Left colon (tissue), 2 donors: ENCODE measurements around the gene NCKIPSD. TPM values are rescaled to one million over a fixed set of nuclear protein-coding genes. Genes with fewer than 3 reads are reported as not detected.

Source experiments
- ATAC-seq: fragments of 200-7000 bp; cut with Tn5 transposase; one replicate; pipeline ENCODE4 v1.9.1; 2020; ENCODE audit warnings: mild to moderate bottlenecking, moderate library complexity
- DNase-seq, 2 donors: peaks; one replicate each; pipeline ENCODE4 v3.0.0-alpha.2; 2020
- intact Hi-C, 2 donors: fragments of 100-400 bp; cut with DNase I in 1 of 2; cut with micrococcal nuclease in 1 of 2; formaldehyde crosslinking; loops; one replicate each; pipeline versions ENCODE4 v1.11.2 to v1.14.0; 2022; cut with DNase I, micrococcal nuclease
- microRNA-seq, 2 donors: library from miRNA; unstranded; fragments of <30 nt; microRNA quantifications; one replicate each; pipeline versions ENCODE4 v1.1.0 to v1.2.0, GENCODE V29; 2020
- total RNA-seq, 2 donors: library from RNA; stranded (reverse); fragmentation: NEBNext Ultra II Directional; extraction: Animal tissue kit (Norgen Biotek cat#: 25700); gene quantifications; one replicate each; pipeline ENCODE4 v1.2.1, GENCODE V29; 2021
- donor health status: DM: no; HTN: no; CAD: no.
- donor health status: DM: yes; HTN: yes; CAD: no.

The NCKIPSD gene
- total RNA-seq, 2 donors from 2014 or later: 19.5 to 24.8 TPM

GRCh38 chr3:48633256-48633655, 52.5 kb downstream of the NCKIPSD start:
- intact Hi-C loops: no loop called here
- no peak for ATAC-seq
- no peak for DNase-seq

GRCh38 chr3:48631516-48632448, 53.9 kb downstream of the NCKIPSD start:
- DNase-seq: no peak
- ATAC-seq: no peak
- intact Hi-C loops: no loop called here

GRCh38 chr3:48630833-48631232, 54.9 kb downstream of the NCKIPSD start:
- DNase-seq: no peak
- intact Hi-C loops: no loop called here
- no peak for ATAC-seq

- intact Hi-C loops: no loop called here
- no peak for DNase-seq
- ATAC-seq: no peak
Observed at GRCh38 chr3:48630407-48630806, 55.3 kb downstream of the NCKIPSD start.

- DNase-seq: no peak
- intact Hi-C loops: no loop called here
- no peak for ATAC-seq
Observed at GRCh38 chr3:48629894-48630293, 55.8 kb downstream of the NCKIPSD start.

GRCh38 chr3:48628277-48629017, 57.3 kb downstream of the NCKIPSD start:
- DNase-seq (no peak), ATAC-seq (no peak)
- intact Hi-C loops: no loop called here

GRCh38 chr3:48625600-48625999, 60.1 kb downstream of the NCKIPSD start:
- intact Hi-C loops: no loop called here
- DNase-seq (no peak), ATAC-seq (no peak)

GRCh38 chr3:48624767-48625166, 60.9 kb downstream of the NCKIPSD start:
- DNase-seq: no peak
- intact Hi-C loops: no loop called here
- ATAC-seq: no peak

- ATAC-seq (peak; percentile 76), DNase-seq (peak; percentile 37 to 47)
- intact Hi-C loops: no loop called here
Observed at GRCh38 chr3:48623851-48624547, 61.7 kb downstream of the NCKIPSD start.

Small RNA genes within 50 kb of the gene (microRNA-seq; reads per million reads assigned to microRNA genes)
- gene MIR4793: 0 reads per million in 2 donors

Other genes with a start within 250 kb of the NCKIPSD start
- 10 to 100 TPM; 13.3 to 21.2 TPM for gene CCDC51, start 245.8 kb downstream of the NCKIPSD start, total RNA-seq
- 100 to 1,000 TPM; 165 to 192 TPM for gene TMA7, start 245.7 kb downstream of the NCKIPSD start, total RNA-seq
- gene ATRIP, start 239.2 kb downstream of the NCKIPSD start, total RNA-seq: 1 to 10 TPM; 3.8 to 4.4 TPM
- 100 to 1,000 TPM; 103 to 116 TPM for gene SHISA5, start 181.7 kb downstream of the NCKIPSD start, total RNA-seq
- 1 to 10 TPM; 6.0 to 10.0 TPM for gene PFKFB4, start 129.1 kb downstream of the NCKIPSD start, total RNA-seq
- not detected for gene UCN2, start 122.1 kb downstream of the NCKIPSD start, total RNA-seq
- 1 to 10 TPM; 4.5 to 5.7 TPM for gene COL7A1, start 90.6 kb downstream of the NCKIPSD start, total RNA-seq
- 100 to 1,000 TPM; 613 to 797 TPM for gene UQCRC1, start 76.3 kb downstream of the NCKIPSD start, total RNA-seq
- gene TMEM89, start 64.1 kb downstream of the NCKIPSD start, total RNA-seq: 1 to 10 TPM in 1 of 2 donors, under 1 TPM in 1; 0.84 to 2.2 TPM
- 100 to 1,000 TPM; 116 to 121 TPM for gene SLC26A6, start 50.5 kb downstream of the NCKIPSD start, total RNA-seq
- 1 to 10 TPM; 1.4 to 2.4 TPM for gene CELSR3, start 23.0 kb downstream of the NCKIPSD start, total RNA-seq
- gene IP6K2, start 31.3 kb upstream of the NCKIPSD start, total RNA-seq: 100 to 1,000 TPM; 112 to 128 TPM
- 10 to 100 TPM; 68.1 to 75.4 TPM for gene PRKAR2A, start 162.0 kb upstream of the NCKIPSD start, total RNA-seq
- gene SLC25A20, start 213.0 kb upstream of the NCKIPSD start, total RNA-seq: 10 to 100 TPM; 43.0 to 56.3 TPM
- gene ARIH2, start 232.9 kb upstream of the NCKIPSD start, total RNA-seq: 10 to 100 TPM; 72.3 to 82.0 TPM